ENCODE results near the gene PABPN1.

GRCh38 chr14:23285530-23286019 lies 35.7 kb upstream of the PABPN1 start:
- TF ChIP-seq, protein P1, sequence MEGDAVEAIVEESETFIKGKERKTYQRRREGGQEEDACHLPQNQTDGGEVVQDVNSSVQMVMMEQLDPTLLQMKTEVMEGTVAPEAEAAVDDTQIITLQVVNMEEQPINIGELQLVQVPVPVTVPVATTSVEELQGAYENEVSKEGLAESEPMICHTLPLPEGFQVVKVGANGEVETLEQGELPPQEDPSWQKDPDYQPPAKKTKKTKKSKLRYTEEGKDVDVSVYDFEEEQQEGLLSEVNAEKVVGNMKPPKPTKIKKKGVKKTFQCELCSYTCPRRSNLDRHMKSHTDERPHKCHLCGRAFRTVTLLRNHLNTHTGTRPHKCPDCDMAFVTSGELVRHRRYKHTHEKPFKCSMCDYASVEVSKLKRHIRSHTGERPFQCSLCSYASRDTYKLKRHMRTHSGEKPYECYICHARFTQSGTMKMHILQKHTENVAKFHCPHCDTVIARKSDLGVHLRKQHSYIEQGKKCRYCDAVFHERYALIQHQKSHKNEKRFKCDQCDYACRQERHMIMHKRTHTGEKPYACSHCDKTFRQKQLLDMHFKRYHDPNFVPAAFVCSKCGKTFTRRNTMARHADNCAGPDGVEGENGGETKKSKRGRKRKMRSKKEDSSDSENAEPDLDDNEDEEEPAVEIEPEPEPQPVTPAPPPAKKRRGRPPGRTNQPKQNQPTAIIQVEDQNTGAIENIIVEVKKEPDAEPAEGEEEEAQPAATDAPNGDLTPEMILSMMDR (IDR thresholded peaks at IDR 0.05; ENCODE audit: insufficient read depth, low read depth, low read length) = no peak
- no peak for TF ChIP-seq EZH2 (IDR thresholded peaks at IDR 0.05; ENCODE audit: insufficient read depth, low read length)
